Osteocyte (in vitro differentiated cells): ENCODE data around the gene CHGA. TPM values are rescaled to one million over a fixed set of nuclear protein-coding genes. Genes with fewer than 3 reads are reported as not detected.

Experiments used
- DNase-seq: peaks from one replicate; pipeline ENCODE4 v3.0.0; 2021; ENCODE audit warnings: mixed read lengths; ENCODE audit not compliant: unreplicated experiment; ENCODE audit errors: extremely low spot score
- H3K27ac Mint-ChIP-seq: one replicate; pipeline ENCODE4 v1.8.0; 2021; ENCODE audit warnings: mild to moderate bottlenecking, mixed read lengths; ENCODE audit not compliant: unreplicated experiment
- H3K27me3 Mint-ChIP-seq: one replicate; pipeline ENCODE4 v1.8.0; 2021; ENCODE audit warnings: mixed read lengths; ENCODE audit not compliant: unreplicated experiment
- H3K36me3 Mint-ChIP-seq: one replicate; pipeline ENCODE4 v1.8.0; 2021; ENCODE audit warnings: mixed read lengths; ENCODE audit not compliant: unreplicated experiment
- H3K4me1 Mint-ChIP-seq: one replicate; pipeline ENCODE4 v1.8.0; 2021; ENCODE audit warnings: mixed read lengths; ENCODE audit not compliant: unreplicated experiment
- H3K4me3 Mint-ChIP-seq: one replicate; pipeline ENCODE4 v1.8.0; 2021; ENCODE audit warnings: mild to moderate bottlenecking, moderate library complexity, mixed read lengths; ENCODE audit not compliant: unreplicated experiment
- H3K9me3 Mint-ChIP-seq: one replicate; pipeline ENCODE4 v1.8.0; 2021; ENCODE audit warnings: mixed read lengths; ENCODE audit not compliant: unreplicated experiment
- total RNA-seq: library from RNA; stranded (reverse); gene quantifications from 2 replicates; pipeline ENCODE4 v1.2.1, GENCODE V29; 2021
- TF ChIP-seq, protein P1 (sequence below): fragments of 200-600 bp; sonication (generic); IDR thresholded peaks from 2 replicates; pipeline ENCODE4 v1.5.0; 2021; ENCODE audit warnings: antibody characterized with exemption, mild to moderate bottlenecking, moderate library complexity

CHGA gene
- total RNA-seq, 1 donor from 2014 or later = 0.27 TPM

DNA sequence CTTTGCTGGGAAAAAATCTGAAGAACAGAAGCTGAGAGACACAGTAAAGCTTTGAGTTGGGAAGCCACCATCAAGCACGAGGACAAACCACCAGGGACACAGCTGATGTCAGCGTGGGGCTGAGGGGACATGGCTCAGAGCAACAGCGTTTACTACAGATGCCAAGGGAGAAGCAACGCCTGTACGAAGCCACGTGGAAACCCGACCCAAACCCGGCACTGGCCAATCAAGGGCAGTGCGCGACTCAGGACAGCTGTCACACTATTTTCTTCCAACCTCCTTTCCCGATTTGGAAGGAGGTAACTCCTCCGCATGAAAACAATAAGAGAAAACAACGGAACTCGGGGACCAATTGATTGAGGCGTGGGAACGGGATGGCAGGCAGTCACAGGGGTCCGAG lies 20.2 kb upstream of the CHGA start:
- Mint-ChIP-seq H3K9me3 (no peaks in the 10 kb centered on the region), H3K4me3 (no peak overlapping the region), H3K36me3 (no peaks in the 10 kb centered on the region), H3K4me1 (no peaks in the 10 kb centered on the region), H3K27me3 (peaks cover 34% of the 10 kb centered on the region), H3K27ac (no peak overlapping the region)
- TF ChIP-seq, protein P1, sequence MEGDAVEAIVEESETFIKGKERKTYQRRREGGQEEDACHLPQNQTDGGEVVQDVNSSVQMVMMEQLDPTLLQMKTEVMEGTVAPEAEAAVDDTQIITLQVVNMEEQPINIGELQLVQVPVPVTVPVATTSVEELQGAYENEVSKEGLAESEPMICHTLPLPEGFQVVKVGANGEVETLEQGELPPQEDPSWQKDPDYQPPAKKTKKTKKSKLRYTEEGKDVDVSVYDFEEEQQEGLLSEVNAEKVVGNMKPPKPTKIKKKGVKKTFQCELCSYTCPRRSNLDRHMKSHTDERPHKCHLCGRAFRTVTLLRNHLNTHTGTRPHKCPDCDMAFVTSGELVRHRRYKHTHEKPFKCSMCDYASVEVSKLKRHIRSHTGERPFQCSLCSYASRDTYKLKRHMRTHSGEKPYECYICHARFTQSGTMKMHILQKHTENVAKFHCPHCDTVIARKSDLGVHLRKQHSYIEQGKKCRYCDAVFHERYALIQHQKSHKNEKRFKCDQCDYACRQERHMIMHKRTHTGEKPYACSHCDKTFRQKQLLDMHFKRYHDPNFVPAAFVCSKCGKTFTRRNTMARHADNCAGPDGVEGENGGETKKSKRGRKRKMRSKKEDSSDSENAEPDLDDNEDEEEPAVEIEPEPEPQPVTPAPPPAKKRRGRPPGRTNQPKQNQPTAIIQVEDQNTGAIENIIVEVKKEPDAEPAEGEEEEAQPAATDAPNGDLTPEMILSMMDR = no peak
- no peak for DNase-seq

DNA sequence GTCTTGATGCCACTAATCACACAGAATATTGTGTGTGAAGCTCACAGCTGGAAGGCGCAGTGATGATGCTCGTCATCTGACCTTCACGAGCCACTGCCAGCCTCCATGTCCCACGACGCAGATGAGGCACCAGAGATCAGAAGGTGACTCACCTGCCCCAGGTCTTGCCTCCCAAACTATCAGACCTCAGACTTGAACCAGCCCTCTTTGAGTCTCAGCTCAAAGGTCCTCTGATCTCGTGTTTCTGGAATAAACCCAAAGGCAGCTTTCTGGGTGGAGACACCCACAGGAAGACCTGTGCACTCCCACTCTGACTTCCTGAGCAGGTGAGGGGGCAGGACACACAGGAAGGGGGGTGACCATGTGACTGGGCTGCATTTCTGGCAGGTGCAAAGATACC lies 19.6 kb upstream of the CHGA start:
- Mint-ChIP-seq H3K27me3 (peaks cover 34% of the 10 kb centered on the region), H3K4me1 (no peaks in the 10 kb centered on the region)

DNA sequence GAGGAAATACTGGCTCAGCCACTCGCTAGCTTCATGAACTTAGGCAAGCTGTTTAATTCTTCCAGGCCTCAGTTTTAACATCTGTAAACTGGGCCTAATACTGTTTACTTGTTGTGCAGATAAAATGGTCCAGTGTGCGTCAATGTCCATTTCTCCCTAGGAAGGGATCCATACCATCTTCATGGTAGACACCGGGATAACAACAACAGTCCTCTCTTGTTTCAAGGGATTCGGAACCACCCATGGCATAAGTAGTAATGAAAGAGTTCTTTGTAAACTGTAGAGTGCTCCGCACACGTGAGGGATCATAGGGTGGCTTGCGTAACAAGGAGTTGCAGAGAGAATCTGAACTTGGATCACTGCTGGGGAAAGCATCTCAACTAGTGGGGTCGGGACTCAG lies 17.3 kb upstream of the CHGA start:
- Mint-ChIP-seq H3K4me1 (no peaks in the 10 kb centered on the region), H3K9me3 (no peaks in the 10 kb centered on the region), H3K4me3 (no peak overlapping the region), H3K27ac (no peak overlapping the region), H3K36me3 (no peaks in the 10 kb centered on the region), H3K27me3 (peaks cover 34% of the 10 kb centered on the region)
- no peak for DNase-seq
- TF ChIP-seq, protein P1 = no peak

More for the DNA sequence above, 19.6 kb upstream of the CHGA start:
- H3K27ac Mint-ChIP-seq = no peak overlapping the region
- H3K9me3 Mint-ChIP-seq = no peaks in the 10 kb centered on the region
- TF ChIP-seq, protein P1 = no peak
- H3K36me3 Mint-ChIP-seq = no peaks in the 10 kb centered on the region
- no peak overlapping the region for H3K4me3 Mint-ChIP-seq
- no peak for DNase-seq

DNA sequence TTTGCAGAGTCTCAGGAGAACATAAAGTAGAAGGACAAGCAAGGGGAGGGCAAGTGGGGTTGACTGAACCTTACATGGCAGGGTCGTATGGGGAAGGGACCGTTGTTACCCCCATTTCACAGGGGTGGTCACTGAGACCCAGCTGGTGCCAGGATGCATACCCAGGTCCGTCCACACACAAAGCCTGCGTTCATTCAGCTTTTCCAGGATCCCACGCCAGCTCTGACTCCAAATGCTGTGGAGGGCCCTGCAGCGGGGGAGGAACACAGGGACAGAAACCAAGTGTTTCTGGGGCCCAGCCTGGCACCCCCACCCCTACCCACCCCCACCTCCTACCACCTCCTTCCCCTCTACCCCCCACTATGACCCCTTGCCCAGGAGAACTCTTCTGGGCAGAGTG lies 16.5 kb upstream of the CHGA start:
- Mint-ChIP-seq H3K4me1 (no peaks in the 10 kb centered on the region), H3K9me3 (no peaks in the 10 kb centered on the region), H3K4me3 (no peak overlapping the region), H3K27me3 (peaks cover 32% of the 10 kb centered on the region), H3K36me3 (no peaks in the 10 kb centered on the region), H3K27ac (no peak overlapping the region)
- TF ChIP-seq, protein P1 = no peak
- DNase-seq = no peak

DNA sequence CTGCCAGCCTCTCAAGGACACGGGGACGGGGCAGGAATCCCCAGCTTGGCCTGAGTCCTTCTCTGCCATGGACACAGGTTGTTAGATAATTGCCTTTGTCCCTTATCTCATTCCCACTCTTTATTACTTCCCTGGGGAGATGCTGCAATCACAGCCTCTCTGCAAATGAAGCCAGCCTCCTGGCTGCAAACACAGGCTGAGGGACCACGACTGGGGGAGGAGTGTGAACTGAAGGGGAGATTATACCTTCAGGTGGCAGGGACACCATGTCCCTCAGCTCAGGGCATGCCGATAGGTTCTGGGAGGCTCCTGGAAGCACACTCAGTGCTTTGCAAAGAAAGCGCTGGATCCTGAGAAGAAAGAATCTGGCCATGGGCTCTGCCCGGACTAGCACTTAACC lies 16.1 kb upstream of the CHGA start:
- TF ChIP-seq, protein P1 = no peak
- Mint-ChIP-seq H3K27me3 (peaks cover 32% of the 10 kb centered on the region), H3K36me3 (no peaks in the 10 kb centered on the region), H3K4me1 (no peaks in the 10 kb centered on the region), H3K9me3 (no peaks in the 10 kb centered on the region), H3K27ac (no peak overlapping the region), H3K4me3 (no peak overlapping the region)
- no peak for DNase-seq
